CD4-positive, alpha-beta T cell treated with Interleukin-15 for 4 hours (primary cell): ENCODE data around the gene CHN2.

Source experiments
- DNase-seq: peaks from one replicate; pipeline ENCODE4 v3.0.0-alpha.2; 2020; ENCODE audit warnings: low spot score

The CHN2 gene

DNA sequence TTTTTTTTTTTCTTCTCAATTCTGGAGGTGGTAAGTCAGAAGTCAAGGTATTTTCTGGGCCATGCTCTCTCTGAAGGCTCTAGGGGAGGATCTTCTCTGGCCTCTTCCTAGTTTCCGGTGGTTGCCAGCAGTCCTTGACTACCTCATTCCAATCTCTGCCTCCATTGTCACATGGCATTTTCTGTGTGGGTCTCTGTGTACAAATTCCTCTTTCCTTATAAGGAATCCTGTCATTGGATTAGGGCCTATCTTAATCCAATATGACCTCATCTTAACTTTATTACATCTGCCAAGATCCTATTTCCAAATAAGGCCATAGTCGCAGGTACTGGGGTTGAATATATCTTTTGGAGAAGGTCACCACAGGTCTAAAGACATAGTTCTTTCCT, 239.8 kb downstream of the CHN2 start:
- no peak for DNase-seq

DNA sequence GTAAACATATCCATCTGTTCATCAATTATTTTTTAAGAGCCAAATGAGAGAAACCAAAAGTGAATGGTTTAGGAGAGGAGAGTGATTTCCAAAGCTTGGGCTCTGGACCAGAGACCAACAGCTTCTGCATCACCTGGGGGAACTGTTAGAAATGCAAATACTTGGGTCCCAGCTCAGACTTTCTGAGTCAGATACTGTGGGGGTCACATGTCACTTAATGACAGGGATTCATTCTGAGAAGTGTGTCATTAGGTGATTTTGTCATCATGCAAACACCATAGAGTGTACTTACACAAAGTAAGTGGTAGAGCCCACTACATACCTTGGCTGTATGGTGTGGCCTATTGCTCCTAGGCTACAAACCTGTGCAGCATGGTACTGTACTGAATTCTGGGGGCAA, 240.6 kb downstream of the CHN2 start:
- no peak for DNase-seq

DNA sequence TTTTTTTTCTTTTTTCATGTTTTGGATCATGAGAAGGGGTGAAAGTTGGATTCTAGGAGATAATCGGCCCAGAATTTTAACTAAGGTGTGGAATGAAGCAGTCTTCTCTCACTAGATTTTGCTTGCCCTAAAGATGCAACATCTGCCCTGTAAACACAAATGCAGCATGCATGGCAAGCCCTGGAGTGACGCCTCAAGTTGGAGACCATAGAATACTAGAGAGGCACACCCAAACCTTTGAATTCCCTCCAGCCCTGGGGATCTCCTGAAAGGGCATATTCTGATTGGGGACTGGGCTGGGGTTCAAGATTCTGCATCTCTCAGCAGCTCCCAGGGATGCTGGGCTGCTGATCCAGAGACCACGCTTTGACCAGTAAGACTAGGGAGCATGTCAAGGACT, 241.3 kb downstream of the CHN2 start:
- no peak for DNase-seq

DNA sequence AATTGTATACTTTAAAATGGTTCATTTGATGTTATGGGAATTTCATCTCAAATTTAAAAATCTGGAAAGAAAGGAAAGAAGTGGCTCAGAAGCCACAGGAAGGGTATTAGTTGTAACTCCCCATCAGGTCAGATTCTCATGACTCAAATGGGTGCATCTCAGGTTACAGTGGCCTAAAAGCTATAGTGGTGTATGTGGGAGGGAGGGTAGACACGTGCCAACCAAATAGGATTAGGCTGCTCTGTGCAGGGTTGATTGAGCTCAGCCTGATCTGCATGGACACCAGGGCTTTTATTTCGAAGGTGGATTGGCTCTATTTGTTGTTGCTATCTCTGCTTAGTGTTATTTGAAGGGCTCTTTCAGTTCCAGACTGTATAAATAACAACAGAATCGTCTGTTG, 247.6 kb downstream of the CHN2 start:
- no peak for DNase-seq

DNA sequence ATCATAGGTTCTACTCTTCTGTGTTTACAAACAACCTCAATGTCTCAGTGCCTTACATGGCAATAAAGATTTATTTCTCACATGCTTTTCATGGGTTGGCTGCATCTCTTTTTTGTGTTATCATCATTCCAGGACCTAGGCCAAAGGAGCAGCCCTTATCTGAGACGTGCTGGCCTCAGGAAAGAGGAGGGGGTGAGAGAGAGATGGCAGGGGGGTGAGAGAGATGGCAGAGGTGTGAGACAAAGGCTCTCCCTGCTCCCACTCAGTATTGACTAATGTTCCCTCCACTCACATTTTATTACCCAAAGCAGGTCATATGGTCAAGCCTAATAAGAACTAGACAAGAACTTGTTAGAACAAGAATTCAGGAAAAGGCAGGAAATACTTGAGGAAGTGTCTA, 249.0 kb downstream of the CHN2 start:
- DNase-seq = no peak

DNA sequence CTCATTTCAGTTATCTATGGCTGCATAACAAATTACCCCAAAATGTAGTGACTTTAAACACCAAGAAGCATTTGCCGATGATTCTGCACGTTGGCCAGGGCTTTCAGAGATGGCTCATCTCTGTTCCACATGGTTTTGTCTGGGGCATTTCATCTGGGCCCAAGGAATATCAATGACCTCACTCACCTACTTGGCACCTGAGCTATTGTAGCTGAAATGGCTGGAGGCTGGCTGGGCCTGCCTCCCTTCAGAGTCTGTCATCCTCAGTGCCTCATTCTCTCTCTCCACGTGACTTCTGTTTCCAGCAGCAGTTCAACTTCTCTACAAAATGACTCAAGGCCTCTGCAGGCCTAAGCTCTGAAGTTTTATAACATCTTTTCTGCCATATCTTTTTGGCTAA, 249.7 kb downstream of the CHN2 start:
- DNase-seq = no peak

DNA sequence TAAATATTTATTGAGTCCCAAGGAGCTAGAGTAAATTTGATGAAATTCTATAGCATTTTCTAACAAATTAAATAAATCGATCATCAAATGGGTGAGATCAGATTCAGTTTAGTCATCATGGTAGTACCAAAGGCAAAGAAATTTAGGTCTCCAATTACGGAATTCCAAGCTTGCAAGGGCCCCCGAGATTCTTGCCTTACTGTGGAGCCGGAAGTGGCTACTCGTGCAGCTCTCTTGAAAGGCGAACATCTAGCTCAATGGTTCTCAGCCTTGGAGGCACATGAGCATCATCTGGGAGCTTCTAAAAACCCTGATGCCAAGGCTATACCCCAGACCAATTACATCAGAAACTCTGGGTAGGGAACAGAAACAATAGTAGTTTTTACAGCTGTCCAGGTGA, 251.2 kb downstream of the CHN2 start:
- DNase-seq = no peak

DNA sequence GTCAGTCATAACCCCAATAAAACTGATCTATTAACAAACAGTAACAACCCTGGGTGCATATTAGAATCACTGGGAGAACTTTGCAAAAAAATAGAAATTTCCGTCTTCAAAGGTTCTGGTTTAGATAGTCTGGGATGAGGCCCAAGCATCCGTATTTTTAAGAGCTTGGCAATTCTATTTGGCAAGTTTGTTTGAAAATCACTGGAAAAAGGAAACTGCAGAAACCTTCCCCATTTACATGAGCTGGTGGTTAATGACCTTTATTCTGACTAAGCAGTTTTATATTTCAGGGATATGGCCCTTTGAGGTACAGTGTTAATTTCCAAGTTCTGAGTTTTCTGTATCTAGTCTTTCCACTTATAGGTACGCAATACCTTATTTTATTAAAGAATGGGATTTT, 253.3 kb downstream of the CHN2 start:
- DNase-seq = no peak

DNA sequence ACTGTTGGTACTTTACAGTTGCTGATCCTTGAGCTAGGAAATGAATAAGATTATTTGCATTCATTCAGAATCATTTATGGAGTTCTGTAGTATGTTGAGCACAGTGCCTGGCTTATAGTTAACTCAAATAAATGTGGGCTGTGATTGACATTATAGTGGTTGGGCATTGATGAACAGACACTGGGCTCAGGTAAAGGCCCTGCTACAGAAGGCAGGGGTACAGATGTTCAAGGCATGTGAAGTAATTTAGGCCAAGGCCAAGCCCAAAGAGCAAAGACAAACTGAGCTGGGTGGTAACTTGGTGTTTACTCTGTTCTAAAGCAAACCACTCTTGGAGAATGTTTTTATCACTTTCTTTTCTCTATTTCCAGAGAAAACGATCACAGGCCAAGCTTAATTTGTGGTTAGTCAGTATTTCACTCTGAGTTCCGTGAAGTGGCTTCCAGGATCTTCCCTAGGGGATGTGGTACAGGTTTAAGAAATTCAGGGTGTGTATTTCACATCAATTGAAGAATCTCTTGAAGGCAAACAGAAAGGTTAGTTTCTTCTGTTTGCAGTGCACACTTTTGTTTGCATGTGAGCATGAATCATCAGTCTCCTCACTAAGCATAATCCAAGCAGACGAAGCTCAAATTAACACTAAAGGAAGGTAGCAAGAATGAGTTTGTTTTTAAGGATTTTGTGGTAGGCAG, 255.1 kb downstream of the CHN2 start:
- no peak for DNase-seq

DNA sequence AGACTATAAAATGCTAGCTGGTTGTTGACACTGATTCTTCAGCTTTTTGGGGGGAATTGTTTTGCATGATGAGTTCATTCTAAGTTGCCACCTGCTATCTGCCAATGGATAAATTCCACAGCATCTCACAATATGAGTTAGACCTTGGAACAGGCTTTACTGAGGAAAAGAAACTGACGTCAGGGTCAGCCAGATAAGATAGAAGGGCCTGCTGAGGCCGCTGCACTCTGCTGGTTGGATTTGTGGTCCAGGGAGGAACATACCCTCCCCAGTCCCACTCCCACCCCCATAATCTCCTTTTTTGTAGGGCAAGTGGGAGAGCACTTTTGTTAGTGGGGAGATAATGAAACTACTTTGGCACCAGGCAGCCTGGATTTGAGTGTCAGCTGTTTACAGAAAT, 258.4 kb downstream of the CHN2 start:
- no peak for DNase-seq

DNA sequence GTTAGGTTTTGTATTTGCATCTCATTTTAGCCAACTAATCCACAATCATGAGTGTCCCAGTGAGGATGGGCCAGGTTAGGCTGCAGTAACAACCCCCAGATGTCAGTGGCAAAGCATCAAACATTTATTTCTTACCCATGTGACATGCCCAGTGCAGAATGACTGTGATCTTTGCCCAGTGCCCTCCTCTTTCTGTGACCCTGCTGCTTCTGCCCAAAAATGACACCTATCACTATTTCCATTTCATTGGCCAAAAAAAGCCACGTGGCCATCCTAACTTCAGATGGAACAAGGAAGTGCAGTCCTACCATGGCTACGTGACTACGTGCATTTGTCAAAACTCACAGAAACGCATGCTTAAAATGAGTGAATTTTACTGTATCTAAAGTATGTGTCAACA, 259.9 kb downstream of the CHN2 start:
- no peak for DNase-seq

DNA sequence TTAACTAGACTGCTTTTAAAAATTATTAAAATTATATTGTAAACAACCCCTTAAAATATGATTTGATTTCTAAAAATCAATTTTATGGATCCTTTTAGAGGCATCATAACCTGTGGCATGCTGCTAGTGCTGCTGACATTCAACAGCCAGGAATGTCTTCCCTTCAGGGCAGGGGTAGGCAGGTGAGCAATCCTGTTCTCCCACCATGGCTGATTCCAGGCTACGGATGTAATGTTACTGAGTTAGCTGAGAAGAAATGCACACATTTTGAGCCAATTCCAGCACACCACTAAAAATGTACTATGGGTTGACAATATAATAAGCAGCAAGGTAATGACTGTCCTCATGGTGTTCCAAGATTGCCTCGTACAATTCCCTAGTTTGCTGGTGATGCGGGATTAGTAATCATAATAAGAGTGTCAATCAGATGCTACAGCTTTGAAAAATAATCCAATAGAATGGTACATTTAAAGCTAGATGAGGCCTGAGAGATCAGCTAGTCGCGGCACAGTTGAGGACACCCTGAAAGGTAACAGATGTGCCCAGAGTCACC, 260.4 kb downstream of the CHN2 start:
- DNase-seq = no peak

DNA sequence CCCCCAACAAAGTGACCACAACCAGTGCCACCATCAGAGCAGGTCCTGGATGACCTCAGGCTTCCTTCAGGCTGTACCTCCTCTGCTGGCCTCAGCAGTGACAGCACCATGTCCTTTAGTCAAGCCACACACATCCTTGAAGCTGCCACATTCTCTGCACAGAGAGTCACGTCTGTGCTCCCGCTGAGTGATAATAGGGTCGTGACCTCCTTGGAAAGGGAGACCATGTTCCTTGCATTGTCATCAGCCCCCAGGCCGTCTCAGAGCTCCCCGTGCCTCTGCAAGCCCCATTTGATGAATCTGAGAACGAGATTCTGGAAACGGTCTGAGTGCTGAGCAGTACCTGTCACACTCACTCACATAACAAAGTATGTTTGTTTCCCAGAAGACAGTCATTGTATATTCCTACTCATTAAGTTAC, 262.6 kb downstream of the CHN2 start:
- no peak for DNase-seq

DNA sequence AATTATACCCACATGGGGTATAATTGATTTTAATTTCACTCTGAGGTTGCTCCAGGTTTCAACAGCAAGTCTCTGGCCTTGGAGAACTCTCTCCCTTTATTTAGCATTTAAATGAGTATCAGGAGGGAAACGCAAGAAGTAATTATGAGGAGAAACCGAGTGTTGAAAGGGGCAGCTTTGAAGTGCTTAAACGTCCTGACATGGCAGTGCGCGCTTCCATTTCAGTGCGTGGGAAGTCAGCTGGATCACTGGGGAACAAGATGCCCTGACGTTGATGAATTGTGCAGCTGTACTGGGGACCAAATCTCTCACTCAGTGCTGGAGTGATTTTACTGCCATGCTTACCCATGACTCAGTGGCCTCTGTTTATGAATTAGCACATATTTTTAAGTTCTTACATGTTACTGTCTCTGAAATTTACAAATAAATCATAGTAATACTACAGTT, 263.0 kb downstream of the CHN2 start:
- no peak for DNase-seq

DNA sequence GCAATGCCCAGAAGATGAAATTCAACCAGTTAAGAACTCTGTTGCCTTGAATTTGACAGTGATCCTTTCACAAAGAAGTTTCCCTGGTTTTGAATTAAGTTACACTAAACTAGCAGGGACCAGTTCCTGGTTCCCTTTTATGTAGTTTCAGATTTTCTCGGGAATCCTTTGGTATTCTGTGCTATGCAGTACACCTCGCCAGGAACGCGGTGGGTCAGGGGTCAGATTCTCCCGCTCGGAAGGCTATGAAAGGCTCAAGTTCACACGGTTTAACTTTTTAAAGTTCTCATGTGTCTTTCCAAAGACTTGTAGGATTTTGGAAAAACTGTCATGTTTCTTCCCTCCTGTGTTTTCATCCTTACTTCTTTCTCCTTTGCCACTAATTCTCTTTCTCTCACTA, 264.4 kb downstream of the CHN2 start:
- DNase-seq = no peak

DNA sequence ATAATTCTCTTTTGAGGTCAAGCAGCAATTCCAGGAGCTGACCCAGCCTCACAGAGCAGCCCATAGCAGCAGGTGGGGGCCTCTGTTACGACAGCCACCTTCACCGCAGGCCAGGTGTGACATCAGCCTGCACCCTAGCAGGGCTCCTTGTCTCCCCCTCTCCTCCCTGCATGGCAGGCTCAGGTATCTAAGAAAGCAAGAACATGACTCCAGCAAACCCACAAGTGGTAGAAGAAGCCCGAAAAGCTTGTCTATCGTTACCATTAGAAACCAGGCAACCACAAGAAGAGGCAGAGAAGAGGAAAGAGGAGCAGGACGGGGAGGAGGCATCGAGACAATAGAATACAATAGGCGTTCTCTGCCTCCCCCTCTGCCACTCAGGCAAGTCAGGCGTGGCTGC, 265.0 kb downstream of the CHN2 start:
- DNase-seq = no peak

DNA sequence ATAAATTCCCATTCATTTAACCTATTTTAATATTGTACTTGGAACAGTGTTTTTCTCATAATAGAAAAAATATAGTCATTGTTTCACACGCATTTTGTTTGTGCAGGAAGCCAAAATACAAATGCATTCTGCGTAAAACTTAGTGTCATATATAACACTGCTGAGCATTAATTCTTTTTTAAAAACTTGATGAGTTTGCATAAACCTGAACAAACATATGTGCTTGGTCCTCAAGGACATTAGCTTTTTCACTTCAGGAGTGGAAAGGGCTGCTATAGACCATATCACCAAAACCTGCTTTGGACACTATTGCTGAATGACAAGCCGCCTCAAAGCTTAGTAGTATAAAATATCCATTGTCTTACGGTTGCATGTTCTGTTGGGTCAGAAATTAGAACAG, 267.4 kb downstream of the CHN2 start:
- DNase-seq = no peak

DNA sequence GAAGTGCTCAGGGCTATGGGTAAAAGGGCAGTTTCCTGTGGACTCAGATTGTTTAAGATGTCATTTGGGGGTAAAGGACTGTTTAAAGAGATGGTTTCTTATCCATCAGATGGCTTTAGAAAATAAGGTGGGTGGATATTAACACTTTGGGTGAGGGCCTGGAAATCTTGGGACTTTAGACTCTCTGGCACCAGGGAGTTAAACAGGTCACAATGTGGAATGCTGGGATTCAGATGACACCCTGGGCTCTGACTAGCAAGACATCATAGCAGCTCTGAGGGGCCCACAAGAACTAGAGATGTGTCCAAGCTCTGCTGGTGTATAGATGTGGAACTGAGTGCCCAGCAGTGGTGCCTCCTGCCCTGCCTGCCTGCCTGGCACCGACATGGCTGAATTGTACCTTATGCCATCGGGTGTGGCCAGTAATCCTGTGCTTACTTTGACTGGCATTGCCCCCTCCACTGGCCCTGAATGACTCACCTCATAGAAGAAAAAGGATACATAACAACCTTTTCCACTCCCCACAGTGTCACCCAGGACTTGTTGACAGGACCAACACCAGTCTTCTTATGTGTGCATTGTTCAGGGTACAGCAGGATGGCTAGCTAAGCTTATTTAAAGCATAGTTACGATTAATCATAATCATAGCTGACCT, 269.1 kb downstream of the CHN2 start:
- DNase-seq = no peak

DNA sequence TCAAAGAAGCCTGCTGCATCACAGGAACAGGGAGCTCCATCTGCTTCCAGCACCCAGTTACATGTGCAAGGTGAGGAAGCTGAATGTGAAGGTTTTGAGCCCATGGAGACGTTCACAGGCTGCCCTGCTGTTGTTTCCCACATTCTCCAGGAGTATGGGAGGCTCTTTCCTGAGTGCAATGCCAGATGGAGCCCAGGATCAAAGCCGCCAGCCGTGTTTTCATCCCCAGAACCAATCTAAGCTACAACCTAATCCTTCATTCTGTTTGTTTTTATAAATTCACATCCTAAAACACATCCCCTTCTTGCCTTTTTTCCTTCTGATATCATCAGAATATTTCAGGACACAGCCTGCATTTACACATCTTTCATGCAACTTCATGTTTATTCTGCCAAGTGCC, 270.2 kb downstream of the CHN2 start:
- DNase-seq = no peak

DNA sequence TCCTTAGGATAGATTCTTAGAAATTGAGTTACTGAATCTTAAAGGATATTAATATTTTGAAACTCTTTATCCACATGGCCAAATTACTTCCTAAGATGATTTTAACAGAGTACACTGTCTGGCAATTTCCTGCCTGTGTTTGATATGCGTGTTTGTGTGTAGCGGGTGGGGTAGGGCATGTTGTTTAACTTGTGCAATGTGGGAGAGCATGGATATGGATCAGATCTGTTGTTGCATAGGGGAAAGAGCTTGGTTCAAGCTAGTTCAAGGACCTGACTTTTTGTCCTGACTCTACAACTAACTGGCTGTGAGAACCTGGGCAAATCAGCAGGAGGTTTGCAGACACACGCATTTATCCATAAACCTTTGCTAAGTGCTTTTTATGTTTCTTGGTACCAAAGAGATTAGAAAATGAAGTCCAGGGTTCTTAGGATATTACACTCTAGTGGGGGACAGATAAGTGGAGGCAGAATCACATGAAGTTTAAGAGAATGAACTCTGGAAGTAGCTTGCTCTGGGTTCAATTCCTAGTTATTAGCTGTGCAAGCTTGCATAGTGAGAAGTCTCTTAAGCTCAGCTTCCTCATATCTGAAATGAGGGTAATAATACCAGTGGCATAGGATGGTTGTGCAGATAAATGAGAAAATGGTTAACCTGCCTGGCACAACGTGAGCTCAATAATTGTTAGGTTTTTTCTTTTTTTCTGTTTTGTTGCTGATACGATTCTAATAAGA, 272.8 kb downstream of the CHN2 start:
- DNase-seq = no peak

DNA sequence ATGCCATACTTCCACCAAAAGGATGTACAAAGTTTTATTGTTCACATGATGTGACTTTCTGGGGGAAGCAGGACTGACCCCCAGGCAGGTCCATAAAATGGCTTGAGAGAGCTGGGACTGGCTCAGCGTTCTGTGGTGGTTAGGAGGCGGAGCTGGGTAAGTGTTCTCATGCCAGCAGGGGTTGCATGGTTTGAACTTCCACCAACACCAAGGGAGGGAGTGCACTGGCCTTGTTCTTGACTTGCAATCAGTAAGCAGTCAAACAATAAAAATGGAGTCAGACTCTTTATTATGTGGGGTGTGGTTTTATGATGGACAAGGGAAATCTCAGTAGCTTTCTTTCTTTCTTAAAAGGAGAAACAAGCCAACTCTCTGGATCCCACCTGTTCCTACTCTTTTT, 273.6 kb downstream of the CHN2 start:
- DNase-seq = no peak

DNA sequence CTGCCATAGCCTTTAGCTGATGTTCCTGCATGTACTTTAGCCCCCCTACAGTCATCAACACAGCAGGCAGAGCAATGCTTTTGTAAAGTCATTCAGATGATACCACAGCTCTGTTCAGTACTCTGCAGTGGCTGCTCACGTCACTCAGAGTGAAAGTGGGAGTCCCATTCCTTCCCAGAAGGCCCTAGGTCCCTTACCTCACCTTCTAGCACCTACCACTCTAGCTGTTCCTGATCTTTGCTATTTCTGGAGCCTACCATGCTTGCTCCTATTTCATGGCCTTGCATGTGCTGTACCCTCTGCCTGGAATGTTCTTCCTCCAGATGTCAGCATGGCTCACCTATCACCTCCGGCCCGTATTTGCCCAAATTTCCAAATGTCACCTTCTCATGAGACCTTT, 274.7 kb downstream of the CHN2 start:
- no peak for DNase-seq

DNA sequence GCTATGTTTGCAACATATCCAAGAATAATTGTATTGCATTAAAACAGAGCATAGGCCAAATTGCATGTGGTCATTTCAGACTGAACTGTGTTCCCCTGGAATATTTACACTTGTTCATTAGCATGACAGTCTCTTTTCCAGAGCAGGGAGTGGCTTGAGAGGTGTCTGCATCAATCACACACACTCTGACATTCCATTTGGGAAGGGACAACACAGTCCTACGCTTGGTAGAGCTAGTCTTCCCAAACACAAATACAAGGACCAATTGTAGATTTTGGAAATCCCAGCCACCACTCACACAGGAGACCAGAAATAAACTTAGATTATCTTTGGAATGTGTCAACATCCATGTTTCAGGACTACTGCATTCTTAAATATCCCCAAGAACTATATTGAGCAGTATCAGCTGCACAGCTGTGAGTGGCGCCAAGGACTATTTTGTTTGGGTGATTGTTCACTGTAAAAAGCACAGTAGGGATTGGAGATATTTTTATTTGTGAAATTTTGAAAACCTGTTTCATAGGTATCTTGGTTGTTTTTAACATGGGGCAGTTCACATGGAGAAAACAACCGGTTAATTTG, 275.5 kb downstream of the CHN2 start:
- DNase-seq = no peak
